HepG2 (cell line): ENCODE measurements around the gene USP36. TPM values are rescaled to one million over a fixed set of nuclear protein-coding genes. Genes with fewer than 3 reads are reported as not detected.
A peak's percentile ranks its signal among the peaks of the same experiment; 100 is the strongest.

Source experiments
- FOXO4 ChIP-seq: sonication (generic); formaldehyde crosslinking; conservative IDR thresholded peaks from 2 replicates; pipeline ENCODE4 v1.8.1; 2023; ENCODE audit warnings: missing genetic modification reagents
- LCORL ChIP-seq, 2 experiments: fragments of 450-650 bp in 1 of 2; sonication (generic) in 1 of 2; formaldehyde crosslinking in 1 of 2; IDR thresholded peaks; 2 replicates each; pipeline versions ENCODE4 v1.5.0 to v1.6.1; 2017 to 2020; ENCODE audit warnings: antibody characterized with exemption in 1 of 2, missing genetic modification reagents in 1 of 2
- MIER2 ChIP-seq: IDR thresholded peaks from 2 replicates; pipeline ENCODE4 v1.6.1; 2016; ENCODE audit warnings: missing biosample characterization, missing genetic modification reagents
- POLR2A ChIP-seq, 2 experiments: IDR thresholded peaks; 2 replicates each; pipeline ENCODE4 v1.6.1; 2011; ENCODE audit warnings: low read depth in 2 of 2, low read length in 2 of 2, mild to moderate bottlenecking in 1 of 2, moderate library complexity in 1 of 2; ENCODE audit not compliant: insufficient read depth in 1 of 2
- PRMT3 ChIP-seq: sonication (generic); formaldehyde crosslinking; IDR thresholded peaks from 2 replicates; pipeline ENCODE4 v1.8.1; 2022; ENCODE audit warnings: low read depth, mild to moderate bottlenecking, moderate library complexity, missing genetic modification reagents, borderline replicate concordance
- SIN3A ChIP-seq: IDR thresholded peaks from 2 replicates; pipeline ENCODE4 v1.6.1; 2011; ENCODE audit warnings: low read depth, mild to moderate bottlenecking, control low read depth, low read length, borderline replicate concordance
- SMAD1 ChIP-seq: sonication (generic); formaldehyde crosslinking; IDR thresholded peaks from 2 replicates; pipeline ENCODE4 v1.4.0; 2020; ENCODE audit warnings: missing genetic modification reagents, low read depth, mild to moderate bottlenecking, borderline replicate concordance
- TFAP4 ChIP-seq: sonication (generic); IDR thresholded peaks from 2 replicates; pipeline ENCODE4 v1.6.1; 2016; ENCODE audit warnings: low read depth, borderline replicate concordance
- TSC22D2 ChIP-seq: sonication (generic); formaldehyde crosslinking; IDR thresholded peaks from 2 replicates; pipeline ENCODE4 v1.5.1; 2020; ENCODE audit warnings: missing genetic modification reagents, mild to moderate bottlenecking, borderline replicate concordance
- YY1 ChIP-seq: IDR thresholded peaks from 2 replicates; pipeline ENCODE4 v1.6.1; 2011; ENCODE audit warnings: low read length, low read depth, moderate library complexity, mild to moderate bottlenecking; ENCODE audit not compliant: insufficient read depth, insufficient replicate concordance
- ZFY ChIP-seq: sonication (generic); formaldehyde crosslinking; IDR thresholded peaks from 2 replicates; pipeline ENCODE4 v1.4.0; 2020; ENCODE audit warnings: missing genetic modification reagents
- ZNF367 ChIP-seq: sonication (generic); formaldehyde crosslinking; IDR thresholded peaks from 2 replicates; pipeline ENCODE4 v1.4.0; 2020; ENCODE audit warnings: missing genetic modification reagents, borderline replicate concordance
- ZNF607 ChIP-seq: sonication (generic); formaldehyde crosslinking; IDR thresholded peaks from 2 replicates; pipeline ENCODE4 v1.5.1; 2020; ENCODE audit warnings: missing genetic modification reagents, mild to moderate bottlenecking, borderline replicate concordance
- ZNF687 ChIP-seq: sonication (generic); formaldehyde crosslinking; IDR thresholded peaks from 2 replicates; pipeline ENCODE4 v1.5.1; 2020; ENCODE audit warnings: mild to moderate bottlenecking, missing genetic modification reagents, moderate library complexity
- ZNF746 ChIP-seq: sonication (generic); formaldehyde crosslinking; IDR thresholded peaks from 2 replicates; pipeline ENCODE4 v1.8.0; 2022; ENCODE audit warnings: mild to moderate bottlenecking, missing genetic modification reagents
- ZSCAN20 ChIP-seq: sonication (generic); formaldehyde crosslinking; IDR thresholded peaks from 2 replicates; pipeline ENCODE4 v1.4.0; 2020; ENCODE audit warnings: missing genetic modification reagents, mild to moderate bottlenecking, borderline replicate concordance
- ZXDC ChIP-seq: sonication (generic); formaldehyde crosslinking; IDR thresholded peaks from 2 replicates; pipeline ENCODE4 v1.5.0; 2020; ENCODE audit warnings: mild to moderate bottlenecking, missing genetic modification reagents
- polyA plus RNA-seq, 8 experiments: library from polyadenylated mRNA; depleted of rRNA in 3 of 8; stranded (reverse) in 7 of 8; unstranded in 1 of 8; fragments of >200 nt; fragmentation: Illumina TruSeq in 4 of 8; extraction: Trizol in 4 of 8; gene quantifications; 2 replicates each; pipeline versions ENCODE4 v1.2.1 to v1.2.3, GENCODE V29; 2011 to 2016; ENCODE audit warnings: low read depth in 4 of 8, missing spikeins in 1 of 8, mixed read lengths in 1 of 8; ENCODE audit not compliant: insufficient read depth in 1 of 8
- total RNA-seq, 5 experiments: library from RNA; depleted of rRNA; stranded (reverse); fragments of >200 nt; fragmentation: Illumina TruSeq; extraction: Trizol; gene quantifications; 2 replicates each; pipeline ENCODE4 v1.2.3, GENCODE V29; 2016; ENCODE audit warnings: low read depth in 1 of 5

Gene USP36
- total and polyA plus RNA-seq, 2 of the 13 experiments (the other 11 are each of a cell fraction or from before 2014, with no cell fraction given) = 29.6 to 45.9 TPM

GRCh38 chr17:78781104-78781892, 59.3 kb downstream of the USP36 start (continued):
- TF ChIP-seq YY1 (peak; percentile 34), TSC22D2 (CRISPR knock-in tag) (0 out of 2 replicates have a peak, but pooled peaks have one; percentile 67), ZFY (CRISPR knock-in tag) (peak; percentile 77), POLR2A (IDR thresholded peaks at IDR 0.05; ENCODE audit: insufficient read depth in 1 of 2, low read depth in 2 of 2, low read length in 2 of 2) (peak in 1 of 2 experiments; percentile 30; a peak in 1 of 4 replicates), FOXO4 (CRISPR knock-in tag) (no peak), MIER2 (CRISPR knock-in tag) (no peak), ZNF746 (peak; percentile 54; the same call in 1 of the 2 replicates), ZXDC (CRISPR knock-in tag) (peak; percentile 27; the same call in 1 of the 2 replicates), ZNF607 (0 out of 2 replicates have a peak, but pooled peaks have one; percentile 52), ZSCAN20 (CRISPR knock-in tag) (peak; percentile 75; the same call in 1 of the 2 replicates), SMAD1 (CRISPR knock-in tag) (0 out of 2 replicates have a peak, but pooled peaks have one; percentile 9), SIN3A (peak; percentile 36; the same call in 1 of the 2 replicates), ZNF367 (no peak), ZNF687 (CRISPR knock-in tag) (peak; percentile 64), LCORL (IDR thresholded peaks at IDR 0.05) (no peak), LCORL (CRISPR knock-in tag; IDR thresholded peaks at IDR 0.05) (no peak), TFAP4 (no peak), PRMT3 (CRISPR knock-in tag) (no peak)
